Transverse colon (tissue), 4 donors: ENCODE measurements around the gene CLEC2A.

Experiments
- POLR2A ChIP-seq: fragments of 450-650 bp; IDR thresholded peaks from one replicate; pipeline ENCODE4 v1.6.1; 2016; ENCODE audit warnings: antibody characterized with exemption, mild to moderate bottlenecking, moderate library complexity
- POLR2AphosphoS5 ChIP-seq, 3 donors: sonication (generic); formaldehyde crosslinking; IDR thresholded peaks; one replicate each; pipeline ENCODE4 v1.6.1; 2016; ENCODE audit warnings: antibody characterized with exemption in 3 of 3
- TF ChIP-seq, protein P1 (sequence below), 5 experiments: fragments of 200-600 bp in 3 of 5; fragments of 450-650 bp in 2 of 5; sonication (generic) in 3 of 5; IDR thresholded peaks; 1 replicate in 2 of 5; 2 replicates in 3 of 5; pipeline ENCODE4 v1.5.1; 2016 to 2017; ENCODE audit warnings: antibody characterized with exemption in 5 of 5, inconsistent platforms in 3 of 5, mild to moderate bottlenecking in 2 of 5, moderate library complexity in 1 of 5

DNA sequence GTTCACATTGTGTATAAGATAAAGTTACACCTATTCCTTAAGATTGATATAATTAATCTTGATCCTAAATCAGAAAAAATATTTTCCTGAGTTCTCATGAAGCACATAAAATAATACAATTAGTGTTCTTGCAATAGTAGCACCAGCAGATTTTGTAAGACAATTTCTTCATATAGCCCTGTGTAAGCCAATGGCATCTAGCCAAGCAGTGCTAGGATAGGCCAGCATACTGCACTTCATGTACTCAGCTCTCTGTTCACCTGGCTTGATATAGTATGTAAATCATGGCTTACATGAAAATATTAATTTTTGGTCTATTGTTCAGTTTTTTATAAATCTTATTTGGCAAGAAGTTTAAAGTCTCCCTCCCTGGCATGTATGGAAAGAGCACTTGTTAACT is 49.0 kb downstream of the CLEC2A start:
- TF ChIP-seq, protein P1, sequence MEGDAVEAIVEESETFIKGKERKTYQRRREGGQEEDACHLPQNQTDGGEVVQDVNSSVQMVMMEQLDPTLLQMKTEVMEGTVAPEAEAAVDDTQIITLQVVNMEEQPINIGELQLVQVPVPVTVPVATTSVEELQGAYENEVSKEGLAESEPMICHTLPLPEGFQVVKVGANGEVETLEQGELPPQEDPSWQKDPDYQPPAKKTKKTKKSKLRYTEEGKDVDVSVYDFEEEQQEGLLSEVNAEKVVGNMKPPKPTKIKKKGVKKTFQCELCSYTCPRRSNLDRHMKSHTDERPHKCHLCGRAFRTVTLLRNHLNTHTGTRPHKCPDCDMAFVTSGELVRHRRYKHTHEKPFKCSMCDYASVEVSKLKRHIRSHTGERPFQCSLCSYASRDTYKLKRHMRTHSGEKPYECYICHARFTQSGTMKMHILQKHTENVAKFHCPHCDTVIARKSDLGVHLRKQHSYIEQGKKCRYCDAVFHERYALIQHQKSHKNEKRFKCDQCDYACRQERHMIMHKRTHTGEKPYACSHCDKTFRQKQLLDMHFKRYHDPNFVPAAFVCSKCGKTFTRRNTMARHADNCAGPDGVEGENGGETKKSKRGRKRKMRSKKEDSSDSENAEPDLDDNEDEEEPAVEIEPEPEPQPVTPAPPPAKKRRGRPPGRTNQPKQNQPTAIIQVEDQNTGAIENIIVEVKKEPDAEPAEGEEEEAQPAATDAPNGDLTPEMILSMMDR (IDR thresholded peaks at IDR 0.05), result no peak
- TF ChIP-seq POLR2AphosphoS5 (IDR thresholded peaks at IDR 0.05) (no peak), POLR2A (no peak)
